Activated naive CD4-positive, alpha-beta T cell (primary cell): ENCODE measurements around the gene C19orf33.

Experiments
- DNase-seq, 4 experiments: peaks; one replicate each; lab custom pipeline; 2025; lab: John Stamatoyannopoulos, UW

C19orf33 gene

DNA sequence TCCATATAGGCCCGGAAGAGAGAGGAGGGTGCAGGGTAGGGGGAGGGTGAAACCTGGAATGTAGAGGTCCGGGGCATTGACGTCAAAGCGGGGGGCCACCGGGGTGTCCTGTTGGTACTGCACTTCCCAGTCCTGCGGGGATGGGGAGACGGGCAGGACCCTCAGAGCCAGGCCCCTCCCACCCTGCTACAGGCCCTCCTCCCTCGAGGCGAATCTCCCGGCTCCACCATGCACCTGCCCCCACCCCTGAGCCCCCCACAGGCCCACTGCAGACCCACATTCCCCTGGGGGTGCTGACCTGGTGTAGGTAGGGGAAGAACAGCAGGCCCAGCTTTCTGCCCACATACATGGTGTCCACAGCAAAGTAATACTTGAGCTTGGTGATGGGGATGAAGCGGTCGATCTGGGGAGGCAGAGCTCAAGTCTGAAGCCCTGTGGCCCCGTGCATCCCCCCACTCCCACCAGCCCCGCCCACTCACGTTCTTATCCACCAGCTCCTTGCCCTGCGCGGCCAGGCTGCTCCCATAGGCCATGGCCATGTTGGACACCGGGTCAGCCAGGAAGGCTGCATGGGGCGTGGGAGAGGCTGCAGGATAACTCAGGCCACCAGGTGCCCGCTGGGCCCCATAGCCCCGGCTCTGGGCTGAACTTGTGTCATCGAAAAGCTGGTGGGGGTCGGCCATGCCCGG is 5.0 kb downstream of the C19orf33 start:
- no peak for DNase-seq

- no peak for DNase-seq
These were observed 5.7 kb downstream of the C19orf33 start for GRCh38 chr19:38309615-38310278.

DNA sequence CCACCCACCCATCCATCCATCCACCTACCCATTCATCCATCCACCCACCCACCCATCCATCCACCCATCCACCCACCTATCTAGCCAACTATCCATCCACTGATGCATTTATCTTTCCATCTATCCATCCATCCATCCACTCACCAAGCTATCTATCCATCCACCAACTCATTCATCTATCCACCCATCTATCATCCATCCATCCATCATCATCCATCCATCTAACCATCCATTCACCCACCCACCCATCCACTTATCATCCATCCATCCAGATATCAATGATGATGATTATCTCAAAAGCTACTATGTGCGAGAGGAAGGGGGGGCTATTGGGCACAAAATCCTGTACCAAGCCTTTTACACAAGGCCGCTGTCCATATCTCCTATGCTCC is 6.2 kb downstream of the C19orf33 start:
- DNase-seq: no peak

- DNase-seq: no peak
These were observed 6.9 kb downstream of the C19orf33 start for GRCh38 chr19:38310986-38311385.

GRCh38 chr19:38315657-38316476 is 11.8 kb downstream of the C19orf33 start, which contains the start of gene YIF1B:
YIF1B (minus strand) TSS chr19:38315947; CDS start chr19:38315917, 30 bp downstream.
- DNase-seq: peak; percentile 87 to 97 (median 90)

DNA sequence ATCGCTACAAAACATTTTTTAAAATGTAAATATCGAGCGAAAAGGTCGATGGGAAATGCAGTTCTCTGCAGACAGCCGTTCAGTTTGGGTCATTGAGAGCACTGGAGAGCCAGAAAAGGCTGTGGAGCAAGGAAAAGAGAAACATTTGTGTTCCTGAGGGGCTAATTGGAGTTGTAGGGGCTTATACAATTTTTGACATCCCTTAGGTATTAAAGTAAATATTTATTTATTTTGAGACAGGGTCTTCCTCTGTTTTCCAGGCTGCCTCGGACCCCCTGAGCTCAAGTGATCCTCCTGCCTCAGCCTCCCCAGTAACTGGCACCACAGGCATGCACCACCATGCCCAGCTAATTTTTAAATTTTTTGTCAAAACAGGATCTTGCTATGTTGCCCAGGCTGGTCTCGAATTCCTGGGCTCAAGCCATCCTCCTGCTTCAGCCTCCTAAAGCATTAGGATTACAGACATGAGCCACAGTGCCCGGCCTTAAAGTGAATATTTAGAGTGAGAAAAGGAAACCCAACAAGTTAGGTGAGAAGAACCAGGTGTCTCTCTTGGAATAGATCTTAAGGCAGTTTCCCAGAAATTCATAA is 12.5 kb downstream of the C19orf33 start:
- no peak for DNase-seq

GRCh38 chr19:38317104-38317612 is 13.1 kb downstream of the C19orf33 start:
- DNase-seq: peak in 2 of 4 experiments; percentile 6 to 8

- no peak for DNase-seq
These were observed 14.6 kb downstream of the C19orf33 start for GRCh38 chr19:38318660-38319059.

DNA sequence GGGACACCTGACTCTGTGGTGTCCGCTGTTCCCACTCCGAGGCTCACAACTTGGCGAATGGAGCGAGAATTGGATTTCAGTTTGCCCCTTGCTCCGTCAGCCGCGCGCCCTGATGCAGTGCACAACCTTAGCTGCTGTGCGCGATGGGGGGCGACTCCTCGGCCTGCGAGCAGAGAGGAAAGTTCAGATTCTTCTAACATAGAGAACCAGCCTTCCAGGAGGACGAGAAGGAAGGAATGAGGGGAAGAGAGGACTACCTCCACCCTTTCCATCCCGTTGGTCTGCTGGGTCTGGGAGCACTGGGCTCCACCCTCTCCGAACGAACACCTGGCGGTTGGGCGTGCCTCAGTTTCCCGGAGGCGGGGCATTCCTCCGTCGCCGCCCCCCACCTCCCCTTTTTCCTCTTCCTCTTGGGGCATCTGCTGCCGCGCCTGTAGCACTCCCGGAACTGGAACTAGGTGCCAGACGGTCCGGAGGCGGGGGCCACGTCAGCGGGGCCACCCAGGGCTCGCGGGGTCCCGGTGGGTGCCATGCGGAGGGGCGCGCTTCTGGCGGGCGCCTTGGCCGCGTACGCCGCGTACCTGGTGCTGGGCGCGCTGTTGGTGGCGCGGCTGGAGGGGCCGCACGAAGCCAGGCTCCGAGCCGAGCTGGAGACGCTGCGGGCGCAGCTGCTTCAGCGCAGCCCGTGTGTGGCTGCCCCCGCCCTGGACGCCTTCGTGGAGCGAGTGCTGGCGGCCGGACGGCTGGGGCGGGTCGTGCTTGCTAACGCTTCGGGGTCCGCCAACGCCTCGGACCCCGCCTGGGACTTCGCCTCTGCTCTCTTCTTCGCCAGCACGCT is 15.6 kb downstream of the C19orf33 start, which contains the start of gene KCNK6:
Gene KCNK6, plus strand, starts transcription at position 425 of the 838 bp plus-strand sequence. Its CDS starts 106 bp downstream, at position 531.
- peak in 3 of 4 experiments; percentile 7 to 23 (median 9) for DNase-seq

DNA sequence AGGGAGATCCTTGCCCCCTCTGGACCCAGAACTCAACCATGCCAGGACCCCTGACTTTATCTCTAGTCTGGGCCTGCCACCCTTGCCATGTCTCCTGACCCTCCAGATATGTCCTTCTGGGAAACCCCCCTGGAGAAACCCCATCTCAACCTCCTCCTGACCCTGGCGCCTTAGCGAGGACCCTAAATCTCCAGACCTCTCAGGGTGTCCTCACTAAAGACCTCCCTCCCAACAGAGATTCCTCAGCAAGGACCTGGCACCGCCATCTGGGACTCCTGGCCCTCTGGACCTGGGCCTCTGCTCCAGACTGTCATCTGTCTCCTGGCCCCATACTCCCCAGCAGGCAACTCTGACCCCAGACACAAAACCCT is 16.9 kb downstream of the C19orf33 start:
- no peak for DNase-seq

GRCh38 chr19:38321646-38322196 is 17.7 kb downstream of the C19orf33 start:
- DNase-seq: no peak

DNA sequence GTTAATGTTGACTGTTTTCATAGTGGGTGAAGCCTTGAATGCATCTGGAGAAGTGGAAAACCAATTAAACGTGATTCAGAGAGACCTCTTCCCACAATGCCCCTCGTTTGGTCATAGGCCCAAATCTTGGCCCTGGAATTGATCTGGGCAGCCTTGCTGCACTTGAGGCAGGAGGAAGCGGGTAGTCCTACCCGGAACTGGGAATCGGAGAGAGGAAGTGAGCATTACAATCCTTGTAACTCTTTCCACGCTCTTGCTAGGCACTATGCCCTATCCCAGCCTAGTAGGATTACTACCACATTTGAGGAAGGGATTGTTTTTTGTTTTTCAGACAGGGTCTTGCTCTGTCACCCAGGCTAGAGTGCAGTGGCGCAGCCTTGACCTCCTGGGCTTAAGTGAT is 19.2 kb downstream of the C19orf33 start:
- DNase-seq: no peak

- no peak for DNase-seq
These were observed 20.4 kb downstream of the C19orf33 start for GRCh38 chr19:38324431-38324830.

- DNase-seq: no peak
These were observed 22.5 kb downstream of the C19orf33 start for GRCh38 chr19:38326591-38326990.

DNA sequence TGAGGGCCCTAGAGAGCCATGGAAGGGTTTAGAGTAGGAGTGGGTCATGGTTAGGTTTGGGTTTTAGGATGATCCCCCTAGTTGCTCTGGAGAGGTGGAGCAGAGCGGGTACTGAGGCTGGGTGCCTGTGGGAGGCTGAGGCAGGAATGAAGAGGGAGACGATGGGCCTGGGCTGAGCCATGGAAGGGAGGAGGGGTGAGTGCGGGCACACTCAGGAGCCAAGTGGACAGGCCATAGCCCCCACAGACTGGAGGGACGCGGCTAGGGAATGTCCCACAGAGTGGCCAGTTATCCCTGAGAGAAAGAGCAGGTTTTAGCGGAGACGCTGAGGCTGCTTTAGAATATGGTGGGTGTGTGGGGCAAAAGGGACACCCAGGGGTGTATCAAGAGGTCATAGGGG is 25.6 kb downstream of the C19orf33 start:
- no peak for DNase-seq

DNA sequence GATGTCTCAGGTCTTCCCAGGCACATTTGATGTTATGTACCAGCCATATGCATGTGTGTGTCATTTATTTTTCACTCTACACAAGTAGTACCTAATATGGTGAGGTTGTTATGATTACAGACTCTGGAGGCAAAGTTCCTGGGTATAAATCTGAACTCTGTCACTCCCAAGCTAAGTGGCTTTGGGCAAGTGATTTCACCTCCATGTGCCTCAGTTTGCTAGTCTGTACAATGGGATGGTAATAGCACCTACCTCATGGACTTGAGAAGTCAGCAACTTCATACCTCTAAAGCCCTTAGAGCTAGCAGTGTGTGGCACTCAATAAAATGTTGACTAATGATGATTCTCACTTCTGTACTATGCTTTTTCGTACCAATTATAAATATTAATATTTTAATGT is 27.7 kb downstream of the C19orf33 start:
- no peak for DNase-seq

- DNase-seq: no peak
These were observed 29.2 kb downstream of the C19orf33 start for GRCh38 chr19:38333245-38333644.

DNA sequence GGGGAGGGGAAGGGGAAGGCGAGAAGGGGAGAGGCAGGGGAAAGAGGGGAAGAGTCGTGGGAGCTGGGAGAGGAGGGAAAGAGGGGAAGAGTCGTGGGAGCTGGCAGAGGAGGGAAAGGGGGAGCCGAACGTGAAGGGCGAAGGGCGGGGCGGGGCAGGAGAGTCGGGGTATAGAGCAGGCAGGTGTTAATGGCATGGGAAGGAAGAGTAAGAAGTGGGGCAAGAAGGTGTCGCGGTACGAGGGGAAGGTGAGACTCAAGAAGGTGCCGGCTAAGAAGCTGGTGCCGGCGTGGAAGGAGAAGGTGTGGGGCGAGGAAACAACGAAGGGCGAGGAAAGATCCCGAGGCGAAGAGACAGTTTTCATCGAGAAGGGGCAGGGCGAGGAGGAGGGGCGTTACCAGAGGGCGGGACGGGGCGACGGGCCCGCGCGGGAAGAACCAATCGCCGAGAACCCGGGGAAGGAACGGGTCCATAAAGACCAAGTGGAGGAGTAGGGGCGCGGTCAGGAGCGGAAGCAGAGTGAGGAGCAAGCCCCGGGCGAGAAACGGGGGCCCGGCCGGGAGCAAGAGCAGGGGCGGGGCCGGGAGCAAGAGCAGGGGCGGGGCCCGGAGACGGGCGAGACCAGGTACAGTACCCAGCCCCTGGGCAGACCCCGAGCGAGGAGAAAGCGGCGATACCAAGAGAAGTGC is 32.0 kb downstream of the C19orf33 start:
- peak; percentile 76 to 90 (median 82) for DNase-seq

- DNase-seq: peak; percentile 79 to 94 (median 92)
These were observed 32.7 kb downstream of the C19orf33 start for GRCh38 chr19:38336638-38337359.

GRCh38 chr19:38337360-38337653 is 33.3 kb downstream of the C19orf33 start:
- no peak for DNase-seq
